Mesenchymal stem cell (in vitro differentiated cells and primary cell): Measurements from ENCODE around the gene MMP7.

ENCODE experiments used
- DNase-seq: peaks from one replicate; pipeline ENCODE4 v3.0.0-alpha.2; 2013
- H2AFZ ChIP-seq: one replicate; pipeline ENCODE4 v1.6.1; 2013; ENCODE audit warnings: low read depth, mild to moderate bottlenecking, control low read depth, inconsistent platforms, low read length, moderate library complexity
- H2AK5ac ChIP-seq: 2 replicates; pipeline ENCODE4 v1.6.1; 2013; ENCODE audit warnings: low read length, moderate library complexity, mild to moderate bottlenecking, inconsistent platforms; ENCODE audit not compliant: severe bottlenecking
- H2BK120ac ChIP-seq: one replicate; pipeline ENCODE4 v1.6.1; 2013; ENCODE audit warnings: low read depth, mild to moderate bottlenecking, inconsistent platforms, low read length, moderate library complexity
- H2BK12ac ChIP-seq, 2 experiments: one replicate each; pipeline ENCODE4 v1.6.1; 2013; ENCODE audit warnings: inconsistent platforms in 2 of 2, low read length in 2 of 2, mild to moderate bottlenecking in 2 of 2, moderate library complexity in 2 of 2, control low read depth in 1 of 2
- H2BK15ac ChIP-seq: one replicate; pipeline ENCODE4 v1.6.1; 2013; ENCODE audit warnings: mild to moderate bottlenecking, low read depth, inconsistent platforms; ENCODE audit not compliant: poor library complexity, severe bottlenecking
- H2BK5ac ChIP-seq: 2 replicates; pipeline ENCODE4 v1.6.1; 2013; ENCODE audit warnings: low read depth, mild to moderate bottlenecking, low read length, control low read depth, inconsistent platforms; ENCODE audit not compliant: poor library complexity, severe bottlenecking
- H3K14ac ChIP-seq, 2 experiments: one replicate each; pipeline ENCODE4 v1.6.1; 2013; ENCODE audit warnings: inconsistent platforms in 2 of 2, low read length in 2 of 2, control low read depth in 1 of 2, mild to moderate bottlenecking in 1 of 2, moderate library complexity in 1 of 2
- H3K18ac ChIP-seq, 2 experiments: one replicate each; pipeline ENCODE4 v1.6.1; 2013; ENCODE audit warnings: inconsistent platforms in 2 of 2, low read length in 2 of 2, control low read depth in 1 of 2, low read depth in 1 of 2, mild to moderate bottlenecking in 1 of 2
- H3K23ac ChIP-seq, 2 experiments: one replicate each; pipeline ENCODE4 v1.6.1; 2013; ENCODE audit warnings: inconsistent platforms in 2 of 2, low read length in 2 of 2, mild to moderate bottlenecking in 2 of 2, moderate library complexity in 2 of 2, control low read depth in 1 of 2
- H3K27ac ChIP-seq: 2 replicates; pipeline ENCODE4 v1.5.1; 2013; ENCODE audit warnings: mild to moderate bottlenecking, moderate library complexity, low read length, control low read depth, inconsistent platforms; ENCODE audit not compliant: poor library complexity, severe bottlenecking
- H3K27me3 ChIP-seq, 2 experiments: 2 replicates each; pipeline versions ENCODE4 v1.6.1 to v1.7.0; 2013; ENCODE audit warnings: low read length in 2 of 2, mild to moderate bottlenecking in 2 of 2, moderate library complexity in 2 of 2, control low read depth in 1 of 2, inconsistent platforms in 1 of 2; ENCODE audit not compliant: control insufficient read depth in 1 of 2, insufficient read depth in 1 of 2
- H3K36me3 ChIP-seq, 2 experiments: 2 replicates each; pipeline versions ENCODE4 v1.6.1 to v1.7.0; 2013; ENCODE audit warnings: low read length in 2 of 2, control low read depth in 1 of 2, inconsistent platforms in 1 of 2, low read depth in 1 of 2, mild to moderate bottlenecking in 1 of 2; ENCODE audit not compliant: insufficient read depth in 2 of 2, control insufficient read depth in 1 of 2
- H3K4ac ChIP-seq, 2 experiments: one replicate each; pipeline ENCODE4 v1.6.1; 2013; ENCODE audit warnings: inconsistent platforms in 2 of 2, low read length in 2 of 2, mild to moderate bottlenecking in 2 of 2, moderate library complexity in 2 of 2, control low read depth in 1 of 2, low read depth in 1 of 2
- H3K4me1 ChIP-seq: 2 replicates; pipeline ENCODE4 v1.6.1; 2013; ENCODE audit warnings: low read depth, low read length, control low read depth; ENCODE audit not compliant: control insufficient read depth, insufficient read depth
- H3K4me2 ChIP-seq: 2 replicates; pipeline ENCODE4 v1.6.1; 2013; ENCODE audit warnings: low read length, mild to moderate bottlenecking, inconsistent platforms; ENCODE audit not compliant: poor library complexity, severe bottlenecking
- H3K4me3 ChIP-seq, 2 experiments: 2 replicates each; pipeline versions ENCODE4 v1.5.1 to v1.7.0; 2013; ENCODE audit warnings: low read length in 2 of 2, mild to moderate bottlenecking in 2 of 2, control low read depth in 1 of 2, low read depth in 1 of 2; ENCODE audit not compliant: insufficient read depth in 1 of 2
- H3K79me1 ChIP-seq: replicated peaks from 2 replicates; pipeline ENCODE4 v1.6.1; 2013; ENCODE audit warnings: mild to moderate bottlenecking, control low read depth, low read length, inconsistent platforms; ENCODE audit not compliant: poor library complexity, severe bottlenecking
- H3K9ac ChIP-seq: 2 replicates; pipeline ENCODE4 v1.7.0; 2013; ENCODE audit warnings: mild to moderate bottlenecking, low read length, moderate library complexity
- H3K9me3 ChIP-seq: 2 replicates; pipeline ENCODE4 v1.7.0; 2013; ENCODE audit warnings: mild to moderate bottlenecking, low read length; ENCODE audit not compliant: control insufficient read depth
- H4K8ac ChIP-seq: one replicate; pipeline ENCODE4 v1.6.1; 2013; ENCODE audit warnings: inconsistent platforms, mild to moderate bottlenecking, low read length, moderate library complexity
- H4K91ac ChIP-seq: one replicate; pipeline ENCODE4 v1.6.1; 2013; ENCODE audit warnings: mild to moderate bottlenecking, low read length, inconsistent platforms
- WGBS: methylation state at CpG from one replicate; pipeline ENCODE4 v1.1.7; 2013; ENCODE audit warnings: mixed read lengths; 5-methylcytosine and 5-hydroxymethylcytosine counted together

MMP7 gene

DNA sequence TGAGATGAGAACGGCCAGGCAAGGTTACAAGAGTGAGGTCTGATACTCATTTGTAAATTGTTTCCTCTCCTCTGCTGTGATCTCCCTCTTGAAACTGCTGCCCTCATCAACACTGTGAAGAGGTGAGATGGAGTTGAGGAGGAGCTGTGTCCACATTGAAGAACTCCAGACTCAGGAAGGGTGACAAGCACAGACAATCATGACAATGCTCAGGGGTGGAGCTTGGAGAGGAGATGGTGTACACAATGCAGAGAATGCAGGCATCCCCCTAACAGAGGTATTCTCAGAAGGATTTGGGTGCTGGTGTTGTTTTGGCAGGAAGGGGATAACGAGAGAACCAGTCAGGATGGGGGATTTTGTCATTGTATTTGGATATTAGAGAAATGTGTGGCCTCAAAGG lies 21.5 kb upstream of the MMP7 start:
- Histone ChIP-seq H3K36me3 (no peaks in the 10 kb centered on the region), H3K27ac (no peak overlapping the region)
- 59% methylated on average over 2 of the region's 2 CpGs for WGBS

DNA sequence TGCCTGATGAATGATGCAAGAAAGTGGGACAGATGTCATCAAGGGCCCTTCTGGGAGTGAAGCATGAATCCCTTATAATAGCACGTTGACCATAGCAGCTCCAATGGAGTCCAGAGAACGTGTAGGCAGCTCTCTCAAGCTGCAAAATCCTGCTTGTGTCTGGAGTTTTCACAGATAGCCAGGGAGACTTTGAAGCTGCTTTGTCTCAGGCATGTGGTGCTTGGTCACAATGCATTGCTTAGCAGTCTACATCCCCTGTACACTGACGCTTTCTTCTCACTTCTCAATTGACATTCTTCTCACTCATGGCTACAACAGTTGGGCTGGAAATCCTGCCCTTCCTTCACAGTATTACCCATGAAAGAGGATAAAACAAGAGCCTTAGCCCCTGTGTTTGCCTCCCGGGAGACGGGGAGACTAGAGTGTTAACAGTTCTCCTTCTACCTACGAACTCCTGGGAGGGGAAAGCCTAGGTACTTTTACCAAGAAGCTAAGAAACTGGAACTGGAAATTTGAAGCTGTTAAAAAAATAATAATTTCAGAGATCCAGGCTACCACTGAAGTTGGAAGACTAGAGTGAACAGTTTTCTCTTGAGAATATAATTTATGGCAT lies 20.7 kb upstream of the MMP7 start:
- no peak overlapping the region for H2AK5ac ChIP-seq
- no peak overlapping the region for H2AFZ ChIP-seq
- no peak overlapping the region for H4K91ac ChIP-seq
- no peak overlapping the region for H2BK15ac ChIP-seq
- no peak overlapping the region for H2BK120ac ChIP-seq
- no peaks in the 10 kb centered on the region for H3K9me3 ChIP-seq
- H3K27me3 ChIP-seq = no peaks in the 10 kb centered on the region
- no peak overlapping the region for H3K9ac ChIP-seq
- H3K36me3 ChIP-seq = no peaks in the 10 kb centered on the region
- H3K4me2 ChIP-seq = no peak overlapping the region
- H3K4ac ChIP-seq = no peak overlapping the region
- H3K27ac ChIP-seq = no peak overlapping the region
- H3K4me3 ChIP-seq = no peak overlapping the region
- no peak overlapping the region for H4K8ac ChIP-seq
- H3K14ac ChIP-seq = no peak overlapping the region
- H3K23ac ChIP-seq = no peak overlapping the region
- H3K4me1 ChIP-seq = peaks cover 2% of the 10 kb centered on the region
- H2BK12ac ChIP-seq = no peak overlapping the region
- no peak for DNase-seq
- H2BK5ac ChIP-seq = no peak overlapping the region
- WGBS = 82% methylated on average over 6 of the region's 6 CpGs
- H3K18ac ChIP-seq = no peak overlapping the region
- no peaks in the 10 kb centered on the region for H3K79me1 ChIP-seq

More for the DNA sequence above, 21.5 kb upstream of the MMP7 start:
- Histone ChIP-seq H3K9ac (no peak overlapping the region), H4K91ac (no peak overlapping the region), H2AFZ (no peak overlapping the region), H2BK120ac (no peak overlapping the region), H3K4me1 (peaks cover 2% of the 10 kb centered on the region), H2BK5ac (no peak overlapping the region), H3K14ac (no peak overlapping the region), H2BK12ac (no peak overlapping the region), H3K27me3 (no peaks in the 10 kb centered on the region), H2BK15ac (no peak overlapping the region), H3K9me3 (no peaks in the 10 kb centered on the region), H3K79me1 (no peaks in the 10 kb centered on the region), H3K4ac (no peak overlapping the region), H3K4me3 (no peak overlapping the region), H4K8ac (no peak overlapping the region), H3K18ac (peak overlapping the region in 1 of 2 experiments; percentile 76), H3K23ac (peak overlapping the region in 1 of 2 experiments; percentile 81), H3K4me2 (no peak overlapping the region), H2AK5ac (no peak overlapping the region)
- DNase-seq = no peak

DNA sequence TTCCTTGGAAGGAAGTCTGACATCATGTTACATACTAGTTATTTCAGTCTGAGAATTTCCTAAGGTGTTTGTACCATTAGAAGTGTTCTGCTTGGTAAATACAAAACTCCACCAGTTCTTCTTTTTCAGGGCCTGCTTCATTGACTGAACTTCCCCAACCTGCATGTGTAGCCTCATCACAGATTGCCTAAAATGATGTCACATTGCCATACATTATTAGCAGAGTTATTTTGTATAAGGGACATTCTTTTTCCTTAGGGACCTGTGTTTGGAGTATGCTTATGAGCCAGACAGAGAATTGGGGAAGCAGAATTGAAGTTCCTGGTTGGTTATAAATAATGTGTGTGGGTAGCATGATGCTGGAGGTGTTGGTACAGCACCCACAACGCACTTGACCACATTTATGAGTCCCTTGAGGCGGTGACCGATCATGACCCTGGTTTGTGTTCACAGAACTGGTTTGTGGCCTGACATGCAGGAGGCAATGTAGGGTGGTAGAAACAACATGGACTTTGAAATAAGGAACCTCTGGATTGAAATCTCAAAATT lies 16.4 kb upstream of the MMP7 start:
- no peak overlapping the region for H2AK5ac ChIP-seq

DNA sequence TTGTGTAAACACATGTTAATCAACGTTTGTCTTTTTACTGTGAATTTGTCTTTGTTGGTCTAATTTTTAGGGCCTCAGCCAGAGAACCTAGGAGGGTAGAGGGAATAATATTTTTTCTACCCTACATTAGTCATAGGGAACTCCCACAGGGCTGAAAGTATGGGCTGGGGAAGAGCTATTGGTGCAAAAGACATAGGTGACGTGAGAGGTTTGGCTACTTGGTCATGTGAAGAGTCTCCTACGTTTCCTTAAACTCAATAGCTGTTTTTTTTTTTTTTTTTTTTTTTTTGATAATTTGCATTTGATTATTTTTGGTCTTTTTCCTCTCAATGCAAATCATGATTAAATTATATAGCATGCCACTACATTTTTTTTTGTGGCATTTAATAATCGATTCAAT lies 15.9 kb upstream of the MMP7 start:
- Histone ChIP-seq H3K4me2 (no peak overlapping the region), H3K79me1 (no peaks in the 10 kb centered on the region), H3K4ac (no peak overlapping the region), H3K27ac (no peak overlapping the region), H3K9me3 (no peaks in the 10 kb centered on the region), H4K91ac (no peak overlapping the region), H2BK120ac (no peak overlapping the region), H3K27me3 (no peaks in the 10 kb centered on the region), H3K36me3 (no peaks in the 10 kb centered on the region), H3K9ac (no peak overlapping the region), H3K4me1 (peaks cover 4% of the 10 kb centered on the region), H3K14ac (no peak overlapping the region), H2AK5ac (no peak overlapping the region), H2BK5ac (no peak overlapping the region), H2BK12ac (no peak overlapping the region), H2AFZ (no peak overlapping the region), H3K18ac (no peak overlapping the region), H3K23ac (no peak overlapping the region), H4K8ac (no peak overlapping the region), H3K4me3 (no peak overlapping the region), H2BK15ac (no peak overlapping the region)
- no peak for DNase-seq
- 93% methylated on average over 2 of the region's 4 CpGs for WGBS

More for the DNA sequence above, 16.4 kb upstream of the MMP7 start:
- H3K18ac ChIP-seq = no peak overlapping the region
- no peak overlapping the region for H3K4me2 ChIP-seq
- no peak overlapping the region for H3K4ac ChIP-seq
- H3K27ac ChIP-seq = no peak overlapping the region
- no peak overlapping the region for H4K8ac ChIP-seq
- H3K9ac ChIP-seq = no peak overlapping the region
- no peak overlapping the region for H3K23ac ChIP-seq
- H3K14ac ChIP-seq = no peak overlapping the region
- no peaks in the 10 kb centered on the region for H3K36me3 ChIP-seq
- no peak overlapping the region for H4K91ac ChIP-seq
- no peak overlapping the region for H2BK15ac ChIP-seq
- no peak overlapping the region for H2BK5ac ChIP-seq
- no peak for DNase-seq
- H3K4me1 ChIP-seq = peaks cover 4% of the 10 kb centered on the region
- peak overlapping the region in 1 of 2 experiments; percentile 19 for H2BK12ac ChIP-seq
- WGBS = 100% methylated on average over 3 of the region's 3 CpGs
- H2BK120ac ChIP-seq = no peak overlapping the region
- no peak overlapping the region for H3K4me3 ChIP-seq
- H3K79me1 ChIP-seq = no peaks in the 10 kb centered on the region
- no peak overlapping the region for H2AFZ ChIP-seq
- H3K27me3 ChIP-seq = no peaks in the 10 kb centered on the region
- H3K9me3 ChIP-seq = no peaks in the 10 kb centered on the region
